GM21786 (cell line): ENCODE data around the gene TMEM250.

ENCODE experiments used
- ATAC-seq: cut with Tn5 transposase; IDR thresholded peaks from one replicate; pipeline ENCODE4 v1.9.1; 2021; ENCODE audit not compliant: unreplicated experiment

Gene TMEM250

DNA sequence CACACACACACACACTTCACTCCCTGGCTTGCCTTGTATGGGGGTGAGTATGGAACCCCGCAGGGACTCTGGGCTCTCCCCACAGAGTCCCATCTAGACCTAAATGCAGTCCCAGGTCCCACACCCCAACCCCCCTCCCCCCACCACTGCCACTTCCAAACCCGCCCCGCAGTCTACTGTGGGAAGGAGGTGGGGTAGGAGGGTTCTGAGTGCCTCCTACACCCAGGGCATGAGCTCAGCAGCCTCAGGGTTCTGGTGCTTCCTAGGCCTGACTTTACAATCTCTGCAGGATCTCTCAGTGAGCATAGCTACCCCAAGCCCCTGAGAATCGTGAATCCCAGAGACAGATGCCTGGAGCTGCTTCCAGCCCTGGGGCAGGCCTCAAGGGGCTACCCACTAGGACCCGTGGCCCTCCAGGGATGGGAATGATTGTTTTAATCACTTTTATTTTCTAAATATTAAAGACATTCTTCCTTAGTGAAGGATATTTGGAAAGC is 22.1 kb downstream of the TMEM250 start:
- ATAC-seq, result no peak

DNA sequence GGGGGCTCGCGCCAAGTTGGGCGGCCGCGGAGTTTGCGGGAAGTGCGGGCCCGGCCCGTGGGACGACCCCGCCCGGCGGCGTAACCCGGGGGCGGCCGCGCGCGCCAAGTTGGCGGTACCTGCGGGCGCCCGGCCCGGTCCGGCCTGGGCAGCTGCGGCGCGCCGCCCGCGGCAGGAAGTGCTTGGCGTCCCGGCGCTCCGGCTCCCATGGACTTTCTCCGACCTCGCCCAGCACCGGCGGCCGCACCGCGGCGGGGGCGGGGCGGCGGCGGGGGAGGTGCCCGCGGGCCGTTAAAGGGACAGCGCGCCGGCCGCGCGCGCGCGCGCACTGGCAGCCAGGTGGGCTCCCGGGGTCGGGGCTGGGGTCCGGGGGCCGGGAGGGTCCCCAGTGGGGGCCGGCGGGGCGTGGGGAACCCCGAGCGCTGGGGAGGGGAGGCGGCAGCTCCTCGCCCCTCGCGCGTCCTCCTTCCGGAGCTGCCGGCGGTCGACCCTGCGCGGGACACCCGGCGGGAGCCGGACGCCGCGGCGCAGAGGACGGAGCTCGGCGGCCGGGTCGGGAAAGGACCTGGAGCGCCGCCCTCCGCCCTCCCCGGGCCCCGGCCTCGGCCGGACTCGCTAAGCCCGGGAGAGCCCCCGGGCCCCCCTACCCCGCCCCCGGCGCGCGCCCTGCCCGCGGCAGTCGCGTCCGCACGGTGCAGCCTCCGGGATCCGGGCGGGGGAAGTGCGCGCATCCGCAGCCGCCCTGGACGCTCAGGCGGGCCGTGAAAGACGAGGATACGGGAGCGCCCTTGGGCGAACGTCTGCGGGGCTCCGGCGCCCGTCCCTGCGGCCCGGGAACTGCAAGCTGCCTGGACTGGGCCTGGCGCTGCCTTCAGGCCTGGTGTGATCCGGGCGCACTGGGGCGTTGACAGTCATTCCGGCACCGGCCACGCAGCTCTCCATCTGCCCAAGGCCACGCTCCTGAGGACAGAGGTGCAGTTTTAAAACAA is 23.3 kb downstream of the TMEM250 start, which contains the start of gene NACC2:
TSS of gene NACC2 (minus strand) at position 220 of the 989 bp plus-strand sequence. CDS start 44,768 bp downstream, outside the sequence.
- ATAC-seq, result no peak

- ATAC-seq, result no peak
Observed at GRCh38 chr9:136093995-136094881, 24.4 kb downstream of the TMEM250 start.

DNA sequence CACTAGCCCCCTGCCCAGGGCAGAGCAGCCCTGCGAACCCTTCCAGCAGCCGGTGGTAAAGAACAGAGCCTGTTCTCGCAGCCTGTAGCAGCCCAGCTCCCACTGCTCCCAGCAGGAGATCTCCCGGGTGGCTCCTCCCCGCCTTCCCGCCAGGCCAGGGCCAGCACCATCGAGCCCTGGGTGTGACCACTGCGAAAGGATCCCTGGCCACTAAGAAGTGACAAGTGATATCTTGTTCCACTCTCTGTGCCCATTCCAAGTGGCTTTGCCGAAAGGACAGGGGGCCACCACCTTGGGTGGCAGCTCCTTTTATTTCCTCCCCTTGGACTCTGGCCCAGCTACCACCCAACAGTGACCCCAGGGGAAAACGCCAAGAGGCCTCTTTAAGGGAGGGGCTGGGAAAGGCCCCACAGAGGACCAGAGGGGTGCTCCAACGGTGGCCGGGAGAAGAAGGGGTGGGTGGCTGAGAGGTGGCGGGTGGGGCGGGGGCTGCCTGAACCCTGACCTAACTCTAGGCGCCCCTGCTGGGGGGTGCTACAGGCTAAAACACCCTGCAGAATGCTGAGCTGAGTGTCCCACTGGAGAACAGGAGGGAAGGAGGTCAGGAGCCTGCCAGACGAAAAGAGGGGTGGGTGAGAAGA is 25.2 kb downstream of the TMEM250 start:
- ATAC-seq, result no peak

DNA sequence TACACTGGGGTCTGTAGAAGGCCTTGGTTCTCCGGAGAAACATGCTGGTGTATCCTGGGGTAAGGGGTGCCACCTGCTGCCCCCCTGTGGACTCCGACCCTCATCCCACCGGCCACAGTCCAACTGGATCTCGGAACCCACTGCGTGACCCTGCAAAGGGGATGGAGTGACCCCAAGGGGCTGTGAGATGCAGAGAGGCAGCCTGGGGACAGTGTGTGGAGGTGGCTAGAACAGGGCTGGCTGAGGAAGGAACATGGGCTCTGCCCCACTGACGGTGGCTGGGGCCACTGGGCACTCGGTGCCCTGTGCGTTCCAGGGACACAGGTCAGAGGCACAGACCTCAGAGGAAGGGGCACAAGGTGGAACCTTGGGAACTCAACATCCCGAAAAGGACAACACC is 25.9 kb downstream of the TMEM250 start:
- no peak for ATAC-seq

GRCh38 chr9:136092353-136092650 is 26.4 kb downstream of the TMEM250 start:
- ATAC-seq, result no peak

- ATAC-seq, result no peak
Observed at GRCh38 chr9:136091582-136092352, 26.9 kb downstream of the TMEM250 start.

GRCh38 chr9:136090768-136091581 is 27.7 kb downstream of the TMEM250 start:
- ATAC-seq, result no peak

DNA sequence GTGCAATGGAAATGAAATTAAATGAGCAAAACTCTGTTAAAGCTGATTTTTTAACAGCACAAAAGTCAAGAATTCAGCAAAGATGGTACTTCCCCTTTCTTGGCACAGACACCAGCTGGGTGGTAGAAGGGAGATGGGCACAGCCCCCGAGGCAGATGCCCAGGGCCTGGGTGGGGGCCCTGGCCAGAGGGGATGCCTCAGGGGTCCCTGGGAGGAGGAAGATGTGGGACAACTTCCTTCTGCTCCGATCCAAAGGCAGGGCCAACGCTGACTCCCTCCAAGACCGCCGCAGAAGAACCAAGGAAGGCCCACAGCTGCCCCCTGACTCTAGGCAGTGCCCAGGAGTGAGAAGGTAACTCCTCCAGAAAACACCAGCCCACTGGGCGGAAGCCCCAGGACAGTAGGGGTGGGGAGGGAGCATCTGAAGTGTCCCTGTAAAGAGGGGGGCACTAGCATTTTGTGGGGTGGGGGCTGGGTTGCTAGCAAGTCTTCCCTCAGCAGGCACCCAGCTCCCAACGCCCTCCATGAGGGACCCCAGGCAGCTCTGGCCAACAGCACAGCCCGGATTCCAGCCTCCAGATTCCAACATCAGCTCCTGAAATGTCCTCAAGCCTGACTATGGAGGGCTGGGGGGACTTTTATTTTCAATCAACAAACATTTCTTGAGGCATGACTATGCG is 28.5 kb downstream of the TMEM250 start:
- ATAC-seq, result no peak

DNA sequence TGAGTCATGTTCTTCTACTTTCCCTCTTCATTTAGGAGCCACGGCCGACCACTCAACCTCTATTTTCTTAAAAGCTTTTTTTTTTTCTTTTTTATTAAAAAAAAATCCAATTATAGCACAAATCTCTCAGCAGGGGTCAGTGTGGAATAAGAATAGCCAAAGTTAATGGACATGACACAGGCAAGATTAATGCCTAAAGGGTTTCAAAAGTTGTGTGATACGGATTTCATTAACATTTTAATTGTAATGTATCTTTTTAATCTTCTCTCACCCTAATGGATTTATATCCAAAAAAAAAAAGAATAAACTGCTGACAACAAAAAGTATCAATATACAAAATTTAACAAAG is 29.0 kb downstream of the TMEM250 start:
- ATAC-seq, result no peak

DNA sequence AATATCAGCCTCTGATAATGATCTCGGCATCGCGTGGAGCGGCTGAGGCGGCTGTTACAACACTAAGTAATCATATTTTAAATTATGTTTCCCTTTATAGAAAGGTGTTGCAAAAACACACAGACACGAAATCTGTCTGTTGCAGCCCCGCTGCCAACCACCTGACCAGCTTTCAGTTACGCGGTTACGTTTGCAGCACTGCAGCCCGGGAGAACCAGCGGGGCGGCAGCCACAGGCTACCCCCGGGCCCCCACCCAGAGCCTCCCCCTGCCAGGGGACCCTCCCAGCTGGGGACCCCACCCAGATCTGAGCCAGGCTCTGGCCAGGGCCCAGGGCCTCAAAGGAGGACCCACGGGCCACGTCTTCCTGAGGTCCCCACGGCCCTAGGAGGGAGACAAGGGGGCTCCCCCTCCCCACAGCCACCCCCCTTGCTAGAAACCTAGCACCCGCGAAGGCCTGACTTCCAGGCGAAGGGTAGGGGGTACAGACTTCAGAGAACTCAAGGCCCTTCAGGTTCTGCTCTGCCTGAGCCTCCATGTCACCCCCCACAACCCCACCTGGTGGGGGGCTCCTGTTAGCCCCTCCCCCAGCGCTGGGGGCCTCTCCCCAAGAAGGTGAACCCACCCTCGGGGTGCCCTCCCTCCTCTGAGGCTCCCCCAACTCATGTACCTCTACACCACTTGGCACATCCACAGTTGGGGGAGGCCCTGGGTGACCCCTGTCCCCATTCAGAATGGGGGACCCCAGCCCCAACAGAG is 29.6 kb downstream of the TMEM250 start:
- no peak for ATAC-seq

- no peak for ATAC-seq
Observed at GRCh38 chr9:136088481-136088938, 30.2 kb downstream of the TMEM250 start.

- no peak for ATAC-seq
Observed at GRCh38 chr9:136087741-136088480, 30.8 kb downstream of the TMEM250 start.

GRCh38 chr9:136086951-136087740 is 31.5 kb downstream of the TMEM250 start:
- ATAC-seq, result no peak

- no peak for ATAC-seq
Observed at GRCh38 chr9:136086213-136086881, 32.3 kb downstream of the TMEM250 start.

DNA sequence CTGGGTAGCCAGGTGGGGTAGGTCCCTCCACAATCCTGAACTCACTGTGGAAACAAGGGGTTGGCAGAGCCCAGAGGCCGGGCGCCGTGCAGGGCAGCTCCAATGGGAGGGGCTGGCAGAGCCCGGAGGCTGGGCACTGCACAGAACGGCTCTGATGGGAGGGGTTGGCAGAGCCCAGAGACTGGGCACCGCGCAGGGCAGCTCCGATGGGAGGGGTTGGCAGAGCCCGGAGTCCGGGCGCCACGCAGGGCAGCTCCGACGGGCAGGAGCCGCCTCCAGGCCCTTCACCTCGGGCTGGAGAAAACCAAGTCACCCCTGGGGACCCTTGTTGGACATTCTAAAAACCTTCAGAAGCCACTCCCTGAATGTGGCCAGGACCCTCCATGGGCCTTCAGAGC is 32.9 kb downstream of the TMEM250 start:
- ATAC-seq, result no peak
